A673 (cell line): ENCODE measurements around the gene HEXIM2.

Experiments used
- CTCF ChIP-seq: fragments of 300-800, 200-600 bp; sonication (generic); conservative IDR thresholded peaks from 2 replicates; pipeline ENCODE4 v1.5.1; 2017; ENCODE audit warnings: low read depth, mild to moderate bottlenecking, antibody characterized with exemption, low read length, moderate library complexity, mixed read lengths
- EZH2 ChIP-seq: fragments of 200-600 bp; sonication (generic); IDR thresholded peaks from 2 replicates; pipeline ENCODE4 v1.6.1; 2017; ENCODE audit warnings: borderline replicate concordance, low read depth, mild to moderate bottlenecking, mixed read lengths, antibody characterized with exemption, low read length; ENCODE audit not compliant: poor library complexity, severe bottlenecking

GRCh38 chr17:45172232-45172540 is 10.5 kb downstream of the HEXIM2 start:
- TF ChIP-seq EZH2 (no peak), CTCF (no peak)
